ENCODE data around the gene DDX17. TPM values are rescaled to one million over a fixed set of nuclear protein-coding genes. Genes with fewer than 3 reads are reported as not detected.

DDX17 gene
- total and polyA plus RNA-seq, 10 of the 15 experiments (the other 5 are each of a cell fraction or from before 2014, with no cell fraction given) = 25.2 to 778 (median 266) TPM

Other genes with a start within 250 kb of the DDX17 start
Only the 7 nearest of the 11 such genes appear.
- 78.7 and 88.5 TPM in 2 replicates for gene CSNK1E, start 188.9 kb downstream of the DDX17 start, total RNA-seq (2014; rRNA removed)
- 48.3 and 51.6 TPM in 2 replicates for gene CSNK1E, start 188.9 kb downstream of the DDX17 start, total RNA-seq (2014; rRNA removed; fragmentation: Illumina TruSeq; extraction: Trizol)
- 89.9 and 98.8 TPM in 2 replicates for gene CSNK1E, start 188.9 kb downstream of the DDX17 start, total RNA-seq (2021)
- gene CSNK1E, start 188.9 kb downstream of the DDX17 start, polyA plus RNA-seq (2011; rRNA removed) = 47.6 and 79.5 TPM in 2 replicates
- 52.4 and 78.3 TPM in 2 replicates for gene CSNK1E, start 188.9 kb downstream of the DDX17 start, polyA plus RNA-seq (2014; fragmentation: Illumina TruSeq; extraction: Trizol)
- gene CSNK1E, start 188.9 kb downstream of the DDX17 start, polyA plus RNA-seq (2014; fragmentation: Nextera tagmentation; extraction: Ambion mirVana) = 10 to 100 TPM in 1 of 2 experiments, 1 to 10 TPM in 1; 5.9 to 12.6 TPM
- 103 and 107 TPM in 2 replicates for gene CSNK1E, start 188.9 kb downstream of the DDX17 start, polyA plus RNA-seq (2014; rRNA removed)
- gene CSNK1E, start 188.9 kb downstream of the DDX17 start, polyA plus RNA-seq (2016; fragmentation: Nextera tagmentation; extraction: Ambion mirVana) = 10 to 100 TPM; 17.3 to 18.5 TPM
- gene KCNJ4, start 51.1 kb downstream of the DDX17 start, total RNA-seq (2014; rRNA removed) = not detected in 2 replicates
- not detected in 2 replicates for gene KCNJ4, start 51.1 kb downstream of the DDX17 start, total RNA-seq (2014; rRNA removed; fragmentation: Illumina TruSeq; extraction: Trizol)
- not detected in 2 replicates for gene KCNJ4, start 51.1 kb downstream of the DDX17 start, total RNA-seq (2021)
- not detected in 2 replicates for gene KCNJ4, start 51.1 kb downstream of the DDX17 start, polyA plus RNA-seq (2011; rRNA removed)
- not detected in 2 replicates for gene KCNJ4, start 51.1 kb downstream of the DDX17 start, polyA plus RNA-seq (2014; fragmentation: Illumina TruSeq; extraction: Trizol)
- not detected for gene KCNJ4, start 51.1 kb downstream of the DDX17 start, polyA plus RNA-seq (2014; fragmentation: Nextera tagmentation; extraction: Ambion mirVana)
- not detected in 2 replicates for gene KCNJ4, start 51.1 kb downstream of the DDX17 start, polyA plus RNA-seq (2014; rRNA removed)
- not detected for gene KCNJ4, start 51.1 kb downstream of the DDX17 start, polyA plus RNA-seq (2016; fragmentation: Nextera tagmentation; extraction: Ambion mirVana)
- gene KDELR3, start 38.2 kb downstream of the DDX17 start, total RNA-seq (2014; rRNA removed) = 0.45 TPM in 1 of 2 replicates, not detected in the other
- 0.18 TPM in 1 of 2 replicates, not detected in the other for gene KDELR3, start 38.2 kb downstream of the DDX17 start, total RNA-seq (2014; rRNA removed; fragmentation: Illumina TruSeq; extraction: Trizol)
- gene KDELR3, start 38.2 kb downstream of the DDX17 start, total RNA-seq (2021) = 0.18 and 0.19 TPM in 2 replicates
- 0.98 and 1.4 TPM in 2 replicates for gene KDELR3, start 38.2 kb downstream of the DDX17 start, polyA plus RNA-seq (2011; rRNA removed)
- gene KDELR3, start 38.2 kb downstream of the DDX17 start, polyA plus RNA-seq (2014; fragmentation: Illumina TruSeq; extraction: Trizol) = 0.25 and 0.43 TPM in 2 replicates
- under 1 TPM; 0.24 TPM for gene KDELR3, start 38.2 kb downstream of the DDX17 start, polyA plus RNA-seq (2014; fragmentation: Nextera tagmentation; extraction: Ambion mirVana)
- 0.15 and 0.36 TPM in 2 replicates for gene KDELR3, start 38.2 kb downstream of the DDX17 start, polyA plus RNA-seq (2014; rRNA removed)
- gene KDELR3, start 38.2 kb downstream of the DDX17 start, polyA plus RNA-seq (2016; fragmentation: Nextera tagmentation; extraction: Ambion mirVana) = under 1 TPM; 0.32 to 0.36 TPM
- 1.0 and 10.8 TPM in 2 replicates for gene DMC1, start 63.9 kb upstream of the DDX17 start, total RNA-seq (2014; rRNA removed)
- gene DMC1, start 63.9 kb upstream of the DDX17 start, total RNA-seq (2014; rRNA removed; fragmentation: Illumina TruSeq; extraction: Trizol) = 6.0 and 6.7 TPM in 2 replicates
- gene DMC1, start 63.9 kb upstream of the DDX17 start, total RNA-seq (2021) = 2.2 and 2.7 TPM in 2 replicates
- 5.9 and 10.5 TPM in 2 replicates for gene DMC1, start 63.9 kb upstream of the DDX17 start, polyA plus RNA-seq (2011; rRNA removed)
- 2.4 and 5.5 TPM in 2 replicates for gene DMC1, start 63.9 kb upstream of the DDX17 start, polyA plus RNA-seq (2014; fragmentation: Illumina TruSeq; extraction: Trizol)
- 1 to 10 TPM; 1.5 to 3.5 TPM for gene DMC1, start 63.9 kb upstream of the DDX17 start, polyA plus RNA-seq (2014; fragmentation: Nextera tagmentation; extraction: Ambion mirVana)
- gene DMC1, start 63.9 kb upstream of the DDX17 start, polyA plus RNA-seq (2014; rRNA removed) = 19.0 and 21.0 TPM in 2 replicates
- 1 to 10 TPM; 3.8 to 5.3 TPM for gene DMC1, start 63.9 kb upstream of the DDX17 start, polyA plus RNA-seq (2016; fragmentation: Nextera tagmentation; extraction: Ambion mirVana)
- under 0.01 and 0.11 TPM in 2 replicates for gene FAM227A, start 150.1 kb upstream of the DDX17 start, total RNA-seq (2014; rRNA removed)
- gene FAM227A, start 150.1 kb upstream of the DDX17 start, total RNA-seq (2014; rRNA removed; fragmentation: Illumina TruSeq; extraction: Trizol) = 0.14 and 0.18 TPM in 2 replicates
- gene FAM227A, start 150.1 kb upstream of the DDX17 start, total RNA-seq (2021) = 0.33 and 0.53 TPM in 2 replicates
- 0.22 and 0.45 TPM in 2 replicates for gene FAM227A, start 150.1 kb upstream of the DDX17 start, polyA plus RNA-seq (2011; rRNA removed)
- 0.06 and 0.28 TPM in 2 replicates for gene FAM227A, start 150.1 kb upstream of the DDX17 start, polyA plus RNA-seq (2014; fragmentation: Illumina TruSeq; extraction: Trizol)
- gene FAM227A, start 150.1 kb upstream of the DDX17 start, polyA plus RNA-seq (2014; fragmentation: Nextera tagmentation; extraction: Ambion mirVana) = under 1 TPM; 0.02 to 0.11 TPM
- 0.13 and 0.50 TPM in 2 replicates for gene FAM227A, start 150.1 kb upstream of the DDX17 start, polyA plus RNA-seq (2014; rRNA removed)
- under 1 TPM; 0.29 to 0.59 TPM for gene FAM227A, start 150.1 kb upstream of the DDX17 start, polyA plus RNA-seq (2016; fragmentation: Nextera tagmentation; extraction: Ambion mirVana)
- gene CBY1, start 150.3 kb upstream of the DDX17 start, total RNA-seq (2014; rRNA removed) = 7.0 and 7.3 TPM in 2 replicates
- 7.0 and 7.4 TPM in 2 replicates for gene CBY1, start 150.3 kb upstream of the DDX17 start, total RNA-seq (2014; rRNA removed; fragmentation: Illumina TruSeq; extraction: Trizol)
- gene CBY1, start 150.3 kb upstream of the DDX17 start, total RNA-seq (2021) = 7.7 and 8.9 TPM in 2 replicates
- gene CBY1, start 150.3 kb upstream of the DDX17 start, polyA plus RNA-seq (2011; rRNA removed) = 10.5 and 12.7 TPM in 2 replicates
- 13.0 TPM in 2 replicates for gene CBY1, start 150.3 kb upstream of the DDX17 start, polyA plus RNA-seq (2014; fragmentation: Illumina TruSeq; extraction: Trizol)
- gene CBY1, start 150.3 kb upstream of the DDX17 start, polyA plus RNA-seq (2014; fragmentation: Nextera tagmentation; extraction: Ambion mirVana) = 10 to 100 TPM; 12.4 to 14.5 TPM
- gene CBY1, start 150.3 kb upstream of the DDX17 start, polyA plus RNA-seq (2014; rRNA removed) = 9.5 and 11.4 TPM in 2 replicates
- 10 to 100 TPM; 16.8 to 18.6 TPM for gene CBY1, start 150.3 kb upstream of the DDX17 start, polyA plus RNA-seq (2016; fragmentation: Nextera tagmentation; extraction: Ambion mirVana)
- 97.3 and 107 TPM in 2 replicates for gene TOMM22, start 175.6 kb upstream of the DDX17 start, total RNA-seq (2014; rRNA removed)
- gene TOMM22, start 175.6 kb upstream of the DDX17 start, total RNA-seq (2014; rRNA removed; fragmentation: Illumina TruSeq; extraction: Trizol) = 87.8 and 92.6 TPM in 2 replicates
- gene TOMM22, start 175.6 kb upstream of the DDX17 start, total RNA-seq (2021) = 133 and 134 TPM in 2 replicates
- gene TOMM22, start 175.6 kb upstream of the DDX17 start, polyA plus RNA-seq (2011; rRNA removed) = 71.8 and 89.6 TPM in 2 replicates
- 116 and 131 TPM in 2 replicates for gene TOMM22, start 175.6 kb upstream of the DDX17 start, polyA plus RNA-seq (2014; fragmentation: Illumina TruSeq; extraction: Trizol)
- 10 to 100 TPM; 37.6 to 62.2 TPM for gene TOMM22, start 175.6 kb upstream of the DDX17 start, polyA plus RNA-seq (2014; fragmentation: Nextera tagmentation; extraction: Ambion mirVana)
- gene TOMM22, start 175.6 kb upstream of the DDX17 start, polyA plus RNA-seq (2014; rRNA removed) = 69.9 and 70.8 TPM in 2 replicates
- 100 to 1,000 TPM; 194 to 197 TPM for gene TOMM22, start 175.6 kb upstream of the DDX17 start, polyA plus RNA-seq (2016; fragmentation: Nextera tagmentation; extraction: Ambion mirVana)